Neural cell (in vitro differentiated cells): Measurements from ENCODE around the gene PRMT3. TPM values are rescaled to one million over a fixed set of nuclear protein-coding genes. Genes with fewer than 3 reads are reported as not detected.
"Not testable (repeated sequence)": the region's sequence is repeated elsewhere in the genome, so short reads cannot be mapped to it uniquely, and the experiment has no call there.

ENCODE experiments used
- H2AFZ ChIP-seq: fragments of 200-600, 300-800 bp; sonication (generic), shearing (Covaris generic); 2 replicates; pipeline ENCODE4 v1.6.0; 2014; ENCODE audit warnings: low read depth, mild to moderate bottlenecking, antibody characterized with exemption, low read length, moderate library complexity
- H3F3A ChIP-seq: fragments of 200-600 bp; shearing (Covaris generic); 2 replicates; pipeline ENCODE4 v1.6.1; 2016; ENCODE audit warnings: mild to moderate bottlenecking, moderate library complexity, mixed read lengths, antibody characterized with exemption, low read length; ENCODE audit not compliant: insufficient read depth, poor library complexity, severe bottlenecking
- H3K27ac ChIP-seq: fragments of 200-600, 300-800 bp; sonication (generic), shearing (Covaris generic); 2 replicates; pipeline ENCODE4 v1.5.1; 2014; ENCODE audit warnings: mild to moderate bottlenecking, low read length, moderate library complexity
- H3K27me3 ChIP-seq: fragments of 300-800, 200-600 bp; sonication (generic), shearing (Covaris generic); 2 replicates; pipeline ENCODE4 v1.6.0; 2014; ENCODE audit warnings: mild to moderate bottlenecking, low read depth, low read length, moderate library complexity; ENCODE audit not compliant: insufficient read depth
- H3K36me3 ChIP-seq: fragments of 300-800, 200-600 bp; sonication (generic), shearing (Covaris generic); 2 replicates; pipeline ENCODE4 v1.5.1; 2014; ENCODE audit warnings: mild to moderate bottlenecking, antibody characterized with exemption, low read length, moderate library complexity; ENCODE audit not compliant: insufficient read depth
- H3K4me2 ChIP-seq: fragments of 300-800, 200-600 bp; sonication (generic), shearing (Covaris generic); 2 replicates; pipeline ENCODE4 v1.6.0; 2014; ENCODE audit warnings: mild to moderate bottlenecking, low read length
- H3K4me3 ChIP-seq: fragments of 300-800, 200-600 bp; sonication (generic), shearing (Covaris generic); 2 replicates; pipeline ENCODE4 v1.5.1; 2014; ENCODE audit warnings: mild to moderate bottlenecking, low read length, moderate library complexity
- H3K79me2 ChIP-seq: fragments of 200-600 bp; shearing (Covaris generic); replicated peaks from 2 replicates; pipeline ENCODE4 v1.6.0; 2014; ENCODE audit warnings: mild to moderate bottlenecking, low read length, moderate library complexity; ENCODE audit not compliant: insufficient read depth
- H3K9ac ChIP-seq: fragments of 300-800, 200-600 bp; sonication (generic), shearing (Covaris generic); 2 replicates; pipeline ENCODE4 v1.6.1; 2016; ENCODE audit warnings: mild to moderate bottlenecking, low read length, mixed read lengths
- H3K9me2 ChIP-seq: fragments of 200-600 bp; shearing (Covaris generic); 2 replicates; pipeline ENCODE4 v1.6.1; 2016; ENCODE audit warnings: mild to moderate bottlenecking, low read length, mixed read lengths; ENCODE audit not compliant: insufficient read depth
- H3K9me3 ChIP-seq: fragments of 200-600, 300-800 bp; sonication (generic), shearing (Covaris generic); 2 replicates; pipeline ENCODE4 v1.6.1; 2016; ENCODE audit warnings: mild to moderate bottlenecking, mixed run types, low read length, moderate library complexity, mixed read lengths
- H4K20me1 ChIP-seq: fragments of 200-600 bp; shearing (Covaris generic); 2 replicates; pipeline ENCODE4 v1.6.1; 2016; ENCODE audit warnings: mild to moderate bottlenecking, mixed run types; ENCODE audit not compliant: insufficient read depth
- EP300 ChIP-seq: fragments of 450-650 bp; conservative IDR thresholded peaks from 2 replicates; pipeline ENCODE4 v1.6.1; 2014; ENCODE audit warnings: antibody characterized with exemption, mild to moderate bottlenecking, moderate library complexity; ENCODE audit not compliant: poor library complexity, severe bottlenecking
- EZH2 ChIP-seq: fragments of 200-600, 300-800 bp; shearing (Covaris generic), sonication (generic); IDR thresholded peaks from 2 replicates; pipeline ENCODE4 v1.6.1; 2014; ENCODE audit warnings: antibody characterized with exemption, low read length, borderline replicate concordance, mild to moderate bottlenecking; ENCODE audit not compliant: insufficient read depth, poor library complexity, severe bottlenecking
- MXI1 ChIP-seq: fragments of 450-650 bp; conservative IDR thresholded peaks from 2 replicates; pipeline ENCODE4 v1.6.1; 2014; ENCODE audit warnings: antibody characterized with exemption, mild to moderate bottlenecking; ENCODE audit not compliant: poor library complexity, severe bottlenecking
- POLR2AphosphoS5 ChIP-seq: IDR thresholded peaks from 2 replicates; pipeline ENCODE4 v1.6.1; 2012
- RAD21 ChIP-seq: fragments of 450-650 bp; conservative IDR thresholded peaks from 2 replicates; pipeline ENCODE4 v1.6.1; 2014; ENCODE audit warnings: antibody characterized with exemption, mild to moderate bottlenecking, moderate library complexity
- SMC3 ChIP-seq: fragments of 450-650 bp; conservative IDR thresholded peaks from 2 replicates; pipeline ENCODE4 v1.6.1; 2014; ENCODE audit warnings: antibody characterized with exemption, mild to moderate bottlenecking, moderate library complexity; ENCODE audit not compliant: poor library complexity
- TAF1 ChIP-seq: IDR thresholded peaks from 2 replicates; pipeline ENCODE4 v1.6.1; 2012; ENCODE audit warnings: low read depth
- polyA plus RNA-seq: library from polyadenylated mRNA; depleted of rRNA; stranded (reverse); fragments of >200 nt; gene quantifications from 2 replicates; pipeline ENCODE4 v1.2.3, GENCODE V29; 2014
- TF ChIP-seq, protein P1 (sequence below): fragments of 450-650 bp; IDR thresholded peaks from 2 replicates; pipeline ENCODE4 v1.5.1; 2014; ENCODE audit warnings: antibody characterized with exemption, mild to moderate bottlenecking, moderate library complexity; ENCODE audit not compliant: poor library complexity, severe bottlenecking
- TF ChIP-seq, protein P2 (sequence below): IDR thresholded peaks from 2 replicates; pipeline ENCODE4 v1.6.1; 2012; ENCODE audit warnings: borderline replicate concordance

Gene PRMT3
- polyA plus RNA-seq, 1 donor from 2014 or later = 16.5 TPM

DNA sequence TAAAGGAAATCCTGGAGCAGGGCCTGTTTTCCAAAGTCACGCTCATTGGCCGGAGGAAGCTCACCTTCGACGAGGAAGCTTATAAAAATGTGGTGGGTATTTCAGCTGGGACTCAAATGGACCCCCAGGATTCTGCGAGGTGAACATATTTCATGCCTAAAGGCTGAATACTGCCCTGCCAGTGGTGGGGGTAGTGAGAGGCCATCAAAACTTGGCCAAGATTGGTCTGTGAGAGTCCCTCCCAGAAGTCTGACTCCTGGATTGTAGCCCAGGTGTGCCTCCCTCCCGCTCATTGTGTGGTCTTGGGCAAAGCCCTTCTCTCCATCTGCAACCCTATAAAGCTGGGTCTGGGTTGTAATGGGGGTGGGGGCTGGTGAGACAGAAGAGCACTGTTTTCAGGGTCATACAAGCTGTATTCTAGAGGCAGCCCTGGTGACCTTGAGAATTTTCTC is 23.1 kb upstream of the PRMT3 start:
- Histone ChIP-seq H4K20me1 (no peaks in the 10 kb centered on the region), H3K27me3 (peaks cover 42% of the 10 kb centered on the region), H3K4me2 (no peak overlapping the region), H3K9me3 (no peaks in the 10 kb centered on the region), H3K79me2 (no peaks in the 10 kb centered on the region), H3K9me2 (no peaks in the 10 kb centered on the region), H3K4me3 (peak overlapping the region; percentile 68), H3K36me3 (no peaks in the 10 kb centered on the region), H3K27ac (no peak overlapping the region), H2AFZ (no peak overlapping the region), H3K9ac (no peak overlapping the region), H3F3A (no peaks in the 10 kb centered on the region)
- TF ChIP-seq EZH2 (no peak), MXI1 (no peak), POLR2AphosphoS5 (no peak), SMC3 (no peak), EP300 (no peak), RAD21 (no peak), TAF1 (no peak)
- TF ChIP-seq, protein P1, sequence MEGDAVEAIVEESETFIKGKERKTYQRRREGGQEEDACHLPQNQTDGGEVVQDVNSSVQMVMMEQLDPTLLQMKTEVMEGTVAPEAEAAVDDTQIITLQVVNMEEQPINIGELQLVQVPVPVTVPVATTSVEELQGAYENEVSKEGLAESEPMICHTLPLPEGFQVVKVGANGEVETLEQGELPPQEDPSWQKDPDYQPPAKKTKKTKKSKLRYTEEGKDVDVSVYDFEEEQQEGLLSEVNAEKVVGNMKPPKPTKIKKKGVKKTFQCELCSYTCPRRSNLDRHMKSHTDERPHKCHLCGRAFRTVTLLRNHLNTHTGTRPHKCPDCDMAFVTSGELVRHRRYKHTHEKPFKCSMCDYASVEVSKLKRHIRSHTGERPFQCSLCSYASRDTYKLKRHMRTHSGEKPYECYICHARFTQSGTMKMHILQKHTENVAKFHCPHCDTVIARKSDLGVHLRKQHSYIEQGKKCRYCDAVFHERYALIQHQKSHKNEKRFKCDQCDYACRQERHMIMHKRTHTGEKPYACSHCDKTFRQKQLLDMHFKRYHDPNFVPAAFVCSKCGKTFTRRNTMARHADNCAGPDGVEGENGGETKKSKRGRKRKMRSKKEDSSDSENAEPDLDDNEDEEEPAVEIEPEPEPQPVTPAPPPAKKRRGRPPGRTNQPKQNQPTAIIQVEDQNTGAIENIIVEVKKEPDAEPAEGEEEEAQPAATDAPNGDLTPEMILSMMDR = no peak
- TF ChIP-seq, protein P2, sequence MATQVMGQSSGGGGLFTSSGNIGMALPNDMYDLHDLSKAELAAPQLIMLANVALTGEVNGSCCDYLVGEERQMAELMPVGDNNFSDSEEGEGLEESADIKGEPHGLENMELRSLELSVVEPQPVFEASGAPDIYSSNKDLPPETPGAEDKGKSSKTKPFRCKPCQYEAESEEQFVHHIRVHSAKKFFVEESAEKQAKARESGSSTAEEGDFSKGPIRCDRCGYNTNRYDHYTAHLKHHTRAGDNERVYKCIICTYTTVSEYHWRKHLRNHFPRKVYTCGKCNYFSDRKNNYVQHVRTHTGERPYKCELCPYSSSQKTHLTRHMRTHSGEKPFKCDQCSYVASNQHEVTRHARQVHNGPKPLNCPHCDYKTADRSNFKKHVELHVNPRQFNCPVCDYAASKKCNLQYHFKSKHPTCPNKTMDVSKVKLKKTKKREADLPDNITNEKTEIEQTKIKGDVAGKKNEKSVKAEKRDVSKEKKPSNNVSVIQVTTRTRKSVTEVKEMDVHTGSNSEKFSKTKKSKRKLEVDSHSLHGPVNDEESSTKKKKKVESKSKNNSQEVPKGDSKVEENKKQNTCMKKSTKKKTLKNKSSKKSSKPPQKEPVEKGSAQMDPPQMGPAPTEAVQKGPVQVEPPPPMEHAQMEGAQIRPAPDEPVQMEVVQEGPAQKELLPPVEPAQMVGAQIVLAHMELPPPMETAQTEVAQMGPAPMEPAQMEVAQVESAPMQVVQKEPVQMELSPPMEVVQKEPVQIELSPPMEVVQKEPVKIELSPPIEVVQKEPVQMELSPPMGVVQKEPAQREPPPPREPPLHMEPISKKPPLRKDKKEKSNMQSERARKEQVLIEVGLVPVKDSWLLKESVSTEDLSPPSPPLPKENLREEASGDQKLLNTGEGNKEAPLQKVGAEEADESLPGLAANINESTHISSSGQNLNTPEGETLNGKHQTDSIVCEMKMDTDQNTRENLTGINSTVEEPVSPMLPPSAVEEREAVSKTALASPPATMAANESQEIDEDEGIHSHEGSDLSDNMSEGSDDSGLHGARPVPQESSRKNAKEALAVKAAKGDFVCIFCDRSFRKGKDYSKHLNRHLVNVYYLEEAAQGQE = no peak

DNA sequence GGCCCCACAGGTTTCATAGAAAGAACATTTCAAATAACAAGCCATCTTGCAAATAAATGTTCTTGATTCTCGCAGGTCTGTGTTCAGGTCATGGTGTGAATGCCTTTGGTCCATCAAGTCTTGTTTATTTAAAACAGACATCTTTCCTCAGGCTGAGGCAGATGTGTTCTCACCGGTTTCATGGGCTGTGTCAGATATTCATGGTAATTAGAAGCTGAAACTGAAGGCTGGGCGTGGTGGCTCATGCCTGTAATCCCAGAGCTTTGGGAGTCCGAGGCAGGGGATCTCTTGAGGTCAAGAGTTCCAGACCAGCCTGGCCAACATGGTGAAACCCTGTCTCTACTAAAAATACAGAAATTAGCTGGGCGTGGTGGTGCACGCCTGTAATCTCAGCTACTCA is 22.1 kb upstream of the PRMT3 start:
- not testable (repeated sequence) for H3K4me2 ChIP-seq, H3K36me3 ChIP-seq, H3K27ac ChIP-seq, H4K20me1 ChIP-seq, H3K4me3 ChIP-seq, H3K9me3 ChIP-seq, H2AFZ ChIP-seq, H3K79me2 ChIP-seq, H3K9ac ChIP-seq, H3K9me2 ChIP-seq, H3F3A ChIP-seq
- H3K27me3 ChIP-seq = peaks cover 36% of the 10 kb centered on the region

DNA sequence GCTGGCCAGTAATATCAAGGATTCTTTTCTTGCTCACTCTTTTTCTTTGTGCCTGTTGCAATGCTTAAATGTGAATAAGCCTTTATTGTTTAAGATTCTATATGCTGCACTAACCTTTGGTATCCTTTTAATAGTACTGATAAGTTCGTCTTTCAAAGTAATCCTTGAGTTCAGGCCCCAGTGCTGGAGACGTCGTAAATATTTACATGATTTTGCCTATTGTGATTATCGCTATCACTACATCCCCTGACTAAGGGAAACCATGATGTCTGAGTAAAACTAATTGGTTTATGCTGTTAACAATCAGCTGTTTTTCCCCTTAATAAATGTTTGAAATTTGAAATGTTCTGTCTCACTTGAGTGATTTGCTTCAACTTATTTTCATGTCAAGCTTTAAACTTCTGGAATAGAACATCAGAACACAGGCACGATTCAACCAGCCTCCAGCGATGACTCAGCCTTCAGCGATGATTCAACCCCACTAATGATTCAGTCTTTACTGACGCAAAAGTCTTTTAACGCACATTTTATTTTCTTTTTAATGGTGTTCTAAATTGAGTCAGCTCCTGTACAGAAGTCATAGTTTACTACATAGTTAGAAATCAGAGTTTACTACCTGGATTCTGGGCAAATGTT is 20.1 kb upstream of the PRMT3 start:
- Histone ChIP-seq H3K9ac (no peak overlapping the region), H3K4me2 (no peak overlapping the region), H3F3A (no peaks in the 10 kb centered on the region)

More for the DNA sequence above, 20.1 kb upstream of the PRMT3 start:
- H3K27me3 ChIP-seq = peaks cover 27% of the 10 kb centered on the region
- H3K79me2 ChIP-seq = no peaks in the 10 kb centered on the region
- H3K27ac ChIP-seq = no peak overlapping the region
- no peak overlapping the region for H2AFZ ChIP-seq
- no peaks in the 10 kb centered on the region for H3K9me2 ChIP-seq
- TF ChIP-seq, protein P2 = no peak
- TF ChIP-seq MXI1 (no peak), EP300 (no peak), POLR2AphosphoS5 (no peak), EZH2 (no peak), TAF1 (no peak), RAD21 (no peak), SMC3 (no peak)
- TF ChIP-seq, protein P1 = no peak
- H3K9me3 ChIP-seq = no peaks in the 10 kb centered on the region
- no peaks in the 10 kb centered on the region for H3K36me3 ChIP-seq
- no peak overlapping the region for H3K4me3 ChIP-seq
- no peaks in the 10 kb centered on the region for H4K20me1 ChIP-seq
